ENCODE results near the gene AFG1L. TPM values are rescaled to one million over a fixed set of nuclear protein-coding genes. Genes with fewer than 3 reads are reported as not detected.
"Not testable (repeated sequence)": the region's sequence is repeated elsewhere in the genome, so short reads cannot be mapped to it uniquely, and the experiment has no call there.

AFG1L gene
- total and polyA plus RNA-seq, 2 experiments from 2014 or later, result 9.4 to 9.7 TPM

GRCh38 chr6:108528878-108529277 lies 234.0 kb downstream of the AFG1L start:
- no peaks in the 10 kb centered on the region for H3K79me2 ChIP-seq
- H3K4me2 ChIP-seq, result no peak overlapping the region
- DNase-seq (ENCODE audit: low spot score), result no peak
- 84% methylated on average over 3 of the region's 3 CpGs for WGBS (ENCODE audit: low lambda C conversion rate, missing lambda C conversion rate)
- H3K27me3 ChIP-seq, result no peaks in the 10 kb centered on the region
- no peak overlapping the region for H3K4me3 ChIP-seq
- H3K27ac ChIP-seq, result no peak overlapping the region
- no peaks in the 10 kb centered on the region for H3K9me3 ChIP-seq (ENCODE audit: low read depth)
- H2AFZ ChIP-seq, result no peak overlapping the region
- no peak for TF ChIP-seq EZH2 (IDR thresholded peaks at IDR 0.05; ENCODE audit: borderline replicate concordance)
- TF ChIP-seq EZH2phosphoT487 (IDR thresholded peaks at IDR 0.05; ENCODE audit: low read depth, severe bottlenecking, unreplicated experiment), result no peak
- TF ChIP-seq, protein P1, sequence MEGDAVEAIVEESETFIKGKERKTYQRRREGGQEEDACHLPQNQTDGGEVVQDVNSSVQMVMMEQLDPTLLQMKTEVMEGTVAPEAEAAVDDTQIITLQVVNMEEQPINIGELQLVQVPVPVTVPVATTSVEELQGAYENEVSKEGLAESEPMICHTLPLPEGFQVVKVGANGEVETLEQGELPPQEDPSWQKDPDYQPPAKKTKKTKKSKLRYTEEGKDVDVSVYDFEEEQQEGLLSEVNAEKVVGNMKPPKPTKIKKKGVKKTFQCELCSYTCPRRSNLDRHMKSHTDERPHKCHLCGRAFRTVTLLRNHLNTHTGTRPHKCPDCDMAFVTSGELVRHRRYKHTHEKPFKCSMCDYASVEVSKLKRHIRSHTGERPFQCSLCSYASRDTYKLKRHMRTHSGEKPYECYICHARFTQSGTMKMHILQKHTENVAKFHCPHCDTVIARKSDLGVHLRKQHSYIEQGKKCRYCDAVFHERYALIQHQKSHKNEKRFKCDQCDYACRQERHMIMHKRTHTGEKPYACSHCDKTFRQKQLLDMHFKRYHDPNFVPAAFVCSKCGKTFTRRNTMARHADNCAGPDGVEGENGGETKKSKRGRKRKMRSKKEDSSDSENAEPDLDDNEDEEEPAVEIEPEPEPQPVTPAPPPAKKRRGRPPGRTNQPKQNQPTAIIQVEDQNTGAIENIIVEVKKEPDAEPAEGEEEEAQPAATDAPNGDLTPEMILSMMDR (IDR thresholded peaks at IDR 0.05; ENCODE audit: poor library complexity), result no peak
- no peaks in the 10 kb centered on the region for H3K9me2 ChIP-seq (replicated peaks; ENCODE audit: insufficient read depth)
- H4K20me1 ChIP-seq (ENCODE audit: insufficient read depth, poor library complexity, severe bottlenecking), result no peaks in the 10 kb centered on the region
- H3K36me3 ChIP-seq (replicated peaks; ENCODE audit: insufficient read depth, low read depth), result no peaks in the 10 kb centered on the region
- H3K4me1 ChIP-seq (ENCODE audit: insufficient read depth), result no peaks in the 10 kb centered on the region

DNA sequence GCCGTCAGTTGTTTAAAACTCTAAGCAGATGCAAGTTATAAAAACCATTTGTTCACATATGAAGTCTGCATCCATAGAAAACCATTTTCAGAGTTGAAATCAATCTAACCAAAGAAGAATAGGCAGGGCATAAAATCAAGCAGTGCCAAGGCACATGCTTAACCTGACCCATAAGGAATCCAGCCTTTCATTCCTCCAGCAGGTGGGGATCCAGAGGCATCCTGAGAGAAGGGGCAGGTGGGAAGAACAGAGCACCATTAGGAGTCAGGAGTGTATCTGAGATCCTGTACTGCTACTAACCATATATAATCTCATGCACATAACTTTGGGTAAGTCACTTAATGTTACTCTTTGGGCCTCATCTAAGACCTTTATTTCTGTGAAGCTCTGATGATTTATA lies 236.5 kb downstream of the AFG1L start:
- TF ChIP-seq EZH2phosphoT487 (IDR thresholded peaks at IDR 0.05; ENCODE audit: low read depth, severe bottlenecking, unreplicated experiment), result no peak
- TF ChIP-seq, protein P1 (IDR thresholded peaks at IDR 0.05; ENCODE audit: poor library complexity), result no peak
- DNase-seq (ENCODE audit: low spot score), result no peak
- H3K79me2 ChIP-seq, result no peaks in the 10 kb centered on the region
- 88% methylated on average over 1 of the region's 1 CpG for WGBS (ENCODE audit: low lambda C conversion rate, missing lambda C conversion rate)
- H3K27ac ChIP-seq, result no peak overlapping the region
- H3K4me2 ChIP-seq, result no peak overlapping the region
- no peaks in the 10 kb centered on the region for H4K20me1 ChIP-seq (ENCODE audit: insufficient read depth, poor library complexity, severe bottlenecking)
- no peak overlapping the region for H2AFZ ChIP-seq
- H3K36me3 ChIP-seq (replicated peaks; ENCODE audit: insufficient read depth, low read depth), result no peaks in the 10 kb centered on the region
- no peaks in the 10 kb centered on the region for H3K9me2 ChIP-seq (replicated peaks; ENCODE audit: insufficient read depth)
- H3K4me3 ChIP-seq, result no peak overlapping the region
- no peaks in the 10 kb centered on the region for H3K4me1 ChIP-seq (ENCODE audit: insufficient read depth)
- H3K27me3 ChIP-seq, result no peaks in the 10 kb centered on the region
- no peaks in the 10 kb centered on the region for H3K9me3 ChIP-seq (ENCODE audit: low read depth)

GRCh38 chr6:108535114-108535742 lies 240.4 kb downstream of the AFG1L start:
- Histone ChIP-seq H3K4me3 (no peak overlapping the region), H3K27me3 (no peaks in the 10 kb centered on the region), H4K20me1 (ENCODE audit: insufficient read depth, poor library complexity, severe bottlenecking) (no peaks in the 10 kb centered on the region), H3K36me3 (replicated peaks; ENCODE audit: insufficient read depth, low read depth) (no peaks in the 10 kb centered on the region), H3K4me1 (ENCODE audit: insufficient read depth) (no peaks in the 10 kb centered on the region), H3K9me2 (replicated peaks; ENCODE audit: insufficient read depth) (no peaks in the 10 kb centered on the region), H3K9me3 (ENCODE audit: low read depth) (peaks cover 3% of the 10 kb centered on the region), H3K79me2 (no peaks in the 10 kb centered on the region), H3K4me2 (no peak overlapping the region), H3K27ac (no peak overlapping the region), H2AFZ (no peak overlapping the region)
- 86% methylated on average over 11 of the region's 11 CpGs for WGBS (ENCODE audit: low lambda C conversion rate, missing lambda C conversion rate)
- TF ChIP-seq, protein P1 (IDR thresholded peaks at IDR 0.05; ENCODE audit: poor library complexity), result no peak
- TF ChIP-seq EZH2phosphoT487 (IDR thresholded peaks at IDR 0.05; ENCODE audit: low read depth, severe bottlenecking, unreplicated experiment), result no peak
- DNase-seq (ENCODE audit: low spot score), result no peak

DNA sequence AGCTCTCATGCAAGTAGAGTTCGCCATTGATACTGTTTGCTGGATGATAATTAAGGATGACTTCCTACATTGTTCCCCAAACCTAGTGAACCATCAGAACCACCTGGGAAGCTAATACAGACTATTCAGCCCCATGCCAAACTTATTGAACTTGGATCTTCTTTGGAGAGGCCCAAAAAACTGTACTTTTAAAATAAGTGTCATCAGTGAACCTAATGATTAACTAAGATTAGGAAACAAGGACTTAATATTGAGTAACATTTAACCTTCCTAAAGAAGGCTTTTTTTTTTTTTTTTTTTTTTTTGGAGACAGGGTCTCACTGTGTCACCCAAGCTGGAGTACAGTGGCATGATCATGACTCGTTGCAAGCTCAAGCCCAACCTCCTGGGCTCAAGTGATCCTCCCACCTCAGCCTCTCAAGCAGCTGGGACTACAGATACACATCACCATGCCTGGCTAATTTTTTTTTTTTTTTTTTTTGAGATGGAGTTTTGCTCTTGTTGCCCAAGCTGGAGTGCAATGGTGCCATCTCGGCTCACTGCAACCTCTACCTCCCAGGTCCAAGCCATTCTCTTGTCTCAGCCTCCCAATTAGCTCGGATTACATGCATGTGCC lies 241.2 kb downstream of the AFG1L start:
- not testable (repeated sequence) for DNase-seq (ENCODE audit: low spot score); H3K27me3 ChIP-seq; H3K9me2 ChIP-seq (replicated peaks; ENCODE audit: insufficient read depth); H3K27ac ChIP-seq; H3K4me2 ChIP-seq; H2AFZ ChIP-seq; H4K20me1 ChIP-seq (ENCODE audit: insufficient read depth, poor library complexity, severe bottlenecking); H3K36me3 ChIP-seq (replicated peaks; ENCODE audit: insufficient read depth, low read depth); H3K4me1 ChIP-seq (ENCODE audit: insufficient read depth); H3K4me3 ChIP-seq; H3K9me3 ChIP-seq (ENCODE audit: low read depth); H3K79me2 ChIP-seq
- WGBS (ENCODE audit: low lambda C conversion rate, missing lambda C conversion rate), result 88% methylated on average over 4 of the region's 4 CpGs
